ENCODE measurements around the gene DPP4. TPM values are rescaled to one million over a fixed set of nuclear protein-coding genes. Genes with fewer than 3 reads are reported as not detected.

Gene DPP4
- total RNA-seq, 1 experiment from 2014 or later: 0.80 TPM

GRCh38 chr2:162106746-162107145, 32.7 kb upstream of the DPP4 start:
- CTCF ChIA-PET: no interaction called here

DNA sequence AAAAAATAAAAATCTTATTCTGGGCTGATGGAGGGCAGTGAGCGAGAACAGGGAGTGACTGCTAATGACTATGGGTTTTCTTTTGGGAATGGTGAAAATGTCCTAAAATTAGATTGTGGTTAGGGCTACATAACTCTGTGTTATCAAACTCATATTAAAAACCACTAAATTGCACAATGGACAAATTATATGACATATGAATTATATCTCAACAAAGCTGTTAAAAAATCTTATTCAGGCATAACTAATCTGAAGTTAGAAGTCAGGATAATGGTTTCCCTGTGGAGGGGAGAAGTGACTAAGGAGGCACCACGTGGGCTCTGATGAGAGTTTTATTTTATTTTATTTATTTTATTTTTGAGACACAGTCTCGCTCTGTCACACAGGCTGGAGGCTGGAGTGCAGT, 32.1 kb upstream of the DPP4 start:
- intact Hi-C loops (cut with micrococcal nuclease; ENCODE audit: unreplicated experiment): no loop called here
- Histone ChIP-seq H3K9me3 (ENCODE audit: low read depth, low read length, poor library complexity, severe bottlenecking) (no peaks in the 10 kb centered on the region), H3K36me3 (ENCODE audit: insufficient read depth, low read length, poor library complexity, severe bottlenecking) (no peaks in the 10 kb centered on the region), H3K27me3 (replicated peaks; ENCODE audit: insufficient read depth, low read depth, low read length, poor library complexity) (no peaks in the 10 kb centered on the region), H3K27ac (ENCODE audit: low read depth, low read length, poor library complexity, severe bottlenecking) (no peak overlapping the region), H3K4me1 (ENCODE audit: insufficient read depth, low read length, poor library complexity, severe bottlenecking) (no peaks in the 10 kb centered on the region), H3K4me3 (ENCODE audit: low read depth, low read length, poor library complexity, severe bottlenecking) (no peak overlapping the region)
- ChIA-PET CTCF (no interaction called here), POLR2A (ENCODE audit: low non-redundant PET) (no interaction called here)
- no TSS peak for BruUV-seq (replicated peaks)
- peak; percentile 19 for DNase-seq (ENCODE audit: low spot score)
- TF ChIP-seq CTCF (conservative IDR thresholded peaks at IDR 0.05; ENCODE audit: low read depth, low read length) (no peak), EZH2 (IDR thresholded peaks at IDR 0.05; ENCODE audit: borderline replicate concordance, low read depth, low read length, poor library complexity, severe bottlenecking) (no peak)

More at GRCh38 chr2:162106746-162107145, 32.7 kb upstream of the DPP4 start:
- TF ChIP-seq CTCF (conservative IDR thresholded peaks at IDR 0.05; ENCODE audit: low read depth, low read length) (no peak), EZH2 (IDR thresholded peaks at IDR 0.05; ENCODE audit: borderline replicate concordance, low read depth, low read length, poor library complexity, severe bottlenecking) (no peak)
- DNase-seq (ENCODE audit: low spot score): no peak
- Histone ChIP-seq H3K36me3 (ENCODE audit: insufficient read depth, low read length, poor library complexity, severe bottlenecking) (no peaks in the 10 kb centered on the region), H3K27ac (ENCODE audit: low read depth, low read length, poor library complexity, severe bottlenecking) (no peak overlapping the region), H3K4me3 (ENCODE audit: low read depth, low read length, poor library complexity, severe bottlenecking) (no peak overlapping the region), H3K27me3 (replicated peaks; ENCODE audit: insufficient read depth, low read depth, low read length, poor library complexity) (no peaks in the 10 kb centered on the region), H3K4me1 (ENCODE audit: insufficient read depth, low read length, poor library complexity, severe bottlenecking) (no peaks in the 10 kb centered on the region), H3K9me3 (ENCODE audit: low read depth, low read length, poor library complexity, severe bottlenecking) (no peaks in the 10 kb centered on the region)
- BruUV-seq (replicated peaks): no TSS peak
- POLR2A ChIA-PET (ENCODE audit: low non-redundant PET): no interaction called here
- intact Hi-C loops (cut with micrococcal nuclease; ENCODE audit: unreplicated experiment): no loop called here

- ChIA-PET POLR2A (ENCODE audit: low non-redundant PET) (interaction anchor here (0.5 kb wide), 1 partner anchor 679 kb away, joined by 3 read pairs; no protein-coding TSS in a partner anchor), CTCF (no interaction called here)
- no peaks in the 10 kb centered on the region for H3K9me3 ChIP-seq (ENCODE audit: low read depth, low read length, poor library complexity, severe bottlenecking)
- intact Hi-C loops (cut with micrococcal nuclease; ENCODE audit: unreplicated experiment): no loop called here
- no peaks in the 10 kb centered on the region for H3K27me3 ChIP-seq (replicated peaks; ENCODE audit: insufficient read depth, low read depth, low read length, poor library complexity)
- no TSS peak for BruUV-seq (replicated peaks)
- no peaks in the 10 kb centered on the region for H3K4me1 ChIP-seq (ENCODE audit: insufficient read depth, low read length, poor library complexity, severe bottlenecking)
- no peak overlapping the region for H3K4me3 ChIP-seq (ENCODE audit: low read depth, low read length, poor library complexity, severe bottlenecking)
- TF ChIP-seq CTCF (conservative IDR thresholded peaks at IDR 0.05; ENCODE audit: low read depth, low read length) (no peak), EZH2 (IDR thresholded peaks at IDR 0.05; ENCODE audit: borderline replicate concordance, low read depth, low read length, poor library complexity, severe bottlenecking) (no peak)
- H3K36me3 ChIP-seq (ENCODE audit: insufficient read depth, low read length, poor library complexity, severe bottlenecking): no peaks in the 10 kb centered on the region
- DNase-seq (ENCODE audit: low spot score): no peak
- H3K27ac ChIP-seq (ENCODE audit: low read depth, low read length, poor library complexity, severe bottlenecking): no peak overlapping the region
These were observed 29.5 kb upstream of the DPP4 start for GRCh38 chr2:162103443-162104009.

Measured in A673 (cell line).